Upper lobe of left lung (tissue), 6 donors: ENCODE data around the gene CRACDL. TPM values are rescaled to one million over a fixed set of nuclear protein-coding genes. Genes with fewer than 3 reads are reported as not detected.

Experiments
- ATAC-seq, 2 donors: fragments of 200-7000 bp; cut with Tn5 transposase; one replicate each; pipeline ENCODE4 v1.9.1; 2022; ENCODE audit warnings: mild to moderate bottlenecking in 2 of 2, moderate library complexity in 2 of 2; ENCODE audit not compliant: low FRiP score in 2 of 2
- DNase-seq, 2 donors: peaks; one replicate each; pipeline ENCODE4 v3.0.0-alpha.2; 2019 to 2020
- H3K27ac ChIP-seq, 4 donors: fragments of 200-600 bp; sonication (generic); one replicate each; pipeline ENCODE4 v1.5.1; 2016 to 2019
- H3K27me3 ChIP-seq, 4 donors: fragments of 200-600 bp; sonication (generic); one replicate each; pipeline ENCODE4 v1.5.1; 2017 to 2019
- H3K36me3 ChIP-seq, 4 donors: fragments of 200-600 bp; sonication (generic); one replicate each; pipeline ENCODE4 v1.5.1; 2016 to 2019
- H3K4me1 ChIP-seq, 4 donors: fragments of 200-600 bp; sonication (generic); one replicate each; pipeline ENCODE4 v1.5.1; 2018 to 2019
- H3K4me3 ChIP-seq, 4 donors: fragments of 200-600 bp; sonication (generic); one replicate each; pipeline ENCODE4 v1.5.1; 2017 to 2019; ENCODE audit warnings: mild to moderate bottlenecking in 2 of 4, moderate library complexity in 1 of 4
- H3K9me3 ChIP-seq, 4 donors: fragments of 200-600 bp; sonication (generic); one replicate each; pipeline ENCODE4 v1.5.1; 2018 to 2019
- CTCF ChIP-seq, 6 experiments: fragments of 450-650 bp in 4 of 6; fragments of 200-600 bp in 2 of 6; sonication (generic) in 2 of 6; IDR thresholded peaks; one replicate each; pipeline ENCODE4 v1.5.1; 2016 to 2019; ENCODE audit warnings: antibody characterized with exemption in 6 of 6
- EP300 ChIP-seq, 4 donors: sonication (generic); formaldehyde crosslinking; IDR thresholded peaks; one replicate each; pipeline ENCODE4 v1.5.1; 2017; ENCODE audit warnings: antibody characterized with exemption in 4 of 4, control low read depth in 2 of 4
- POLR2A ChIP-seq, 4 donors: fragments of 450-650 bp; IDR thresholded peaks; one replicate each; pipeline ENCODE4 v1.5.1; 2016 to 2017; ENCODE audit warnings: antibody characterized with exemption in 4 of 4, mild to moderate bottlenecking in 2 of 4
- POLR2AphosphoS5 ChIP-seq, 2 donors: sonication (generic); formaldehyde crosslinking; IDR thresholded peaks; one replicate each; pipeline ENCODE4 v1.5.1; 2017; ENCODE audit warnings: antibody characterized with exemption in 2 of 2
- WGBS, 2 donors: methylation state at CpG; one replicate each; pipeline ENCODE4 v1.1.5; 2017 to 2018; 5-methylcytosine and 5-hydroxymethylcytosine counted together
- total RNA-seq, 6 donors: library from RNA; depleted of rRNA in 4 of 6; stranded (reverse); fragments of >200 nt in 4 of 6; gene quantifications; one replicate each; pipeline versions ENCODE4 v1.1.0 to v1.2.1, GENCODE V29; 2016 to 2021
- donor health status: DM: no; HTN: no; CAD: no; lungs with moderate emphysema.
- donor health status: DM: no; HTN: yes; CAD: no; lungs with severe emphysema.

Gene CRACDL
- total RNA-seq, 6 donors from 2014 or later: 14.6 to 33.4 (median 20.2) TPM

- Histone ChIP-seq H3K4me1 (no peaks in the 10 kb centered on the region), H3K27me3 (no peaks in the 10 kb centered on the region), H3K27ac (no peak overlapping the region), H3K9me3 (no peaks in the 10 kb centered on the region), H3K4me3 (no peak overlapping the region), H3K36me3 (no peaks in the 10 kb centered on the region)
- TF ChIP-seq CTCF (IDR thresholded peaks at IDR 0.05) (no peak), POLR2AphosphoS5 (IDR thresholded peaks at IDR 0.05) (no peak), EP300 (IDR thresholded peaks at IDR 0.05) (no peak), POLR2A (IDR thresholded peaks at IDR 0.05) (no peak)
- no peak for ATAC-seq
- WGBS, 2 donors: 70 to 71% methylated on average over 4 of the region's 4 CpGs
- DNase-seq: no peak
Observed at GRCh38 chr2:98952966-98953365, 16.9 kb upstream of the CRACDL start.

GRCh38 chr2:98948956-98949739, 13.1 kb upstream of the CRACDL start:
- Histone ChIP-seq H3K4me1 (no peaks in the 10 kb centered on the region), H3K27me3 (no peaks in the 10 kb centered on the region), H3K36me3 (no peaks in the 10 kb centered on the region), H3K9me3 (no peaks in the 10 kb centered on the region), H3K4me3 (no peak overlapping the region), H3K27ac (no peak overlapping the region)
- no peak for ATAC-seq
- no peak for DNase-seq
- TF ChIP-seq EP300 (IDR thresholded peaks at IDR 0.05) (no peak), CTCF (IDR thresholded peaks at IDR 0.05) (no peak), POLR2A (IDR thresholded peaks at IDR 0.05) (no peak), POLR2AphosphoS5 (IDR thresholded peaks at IDR 0.05) (no peak)
- WGBS, 2 donors: 57 to 68% methylated on average over 5 of the region's 5 CpGs

- ATAC-seq (no peak), DNase-seq (no peak)
- Histone ChIP-seq H3K4me1 (no peaks in the 10 kb centered on the region), H3K9me3 (no peaks in the 10 kb centered on the region), H3K36me3 (no peaks in the 10 kb centered on the region), H3K27ac (no peak overlapping the region), H3K27me3 (no peaks in the 10 kb centered on the region), H3K4me3 (no peak overlapping the region)
- TF ChIP-seq EP300 (IDR thresholded peaks at IDR 0.05): no peak
- no peak for TF ChIP-seq POLR2AphosphoS5 (IDR thresholded peaks at IDR 0.05)
- no peak for TF ChIP-seq CTCF (IDR thresholded peaks at IDR 0.05)
- TF ChIP-seq POLR2A (IDR thresholded peaks at IDR 0.05): no peak
- WGBS, 2 donors: 57 to 69% methylated on average over 8 of the region's 8 CpGs
Observed at GRCh38 chr2:98947554-98947953, 11.5 kb upstream of the CRACDL start.

GRCh38 chr2:98946855-98947254, 10.8 kb upstream of the CRACDL start:
- TF ChIP-seq POLR2A (IDR thresholded peaks at IDR 0.05) (no peak), CTCF (IDR thresholded peaks at IDR 0.05) (no peak), POLR2AphosphoS5 (IDR thresholded peaks at IDR 0.05) (no peak), EP300 (IDR thresholded peaks at IDR 0.05) (no peak)
- no peak for DNase-seq
- no peaks in the 10 kb centered on the region for H3K4me1 ChIP-seq
- H3K4me3 ChIP-seq: no peak overlapping the region
- H3K9me3 ChIP-seq: no peaks in the 10 kb centered on the region
- ATAC-seq: no peak
- H3K27ac ChIP-seq: no peak overlapping the region
- H3K27me3 ChIP-seq: no peaks in the 10 kb centered on the region
- 85 to 89% methylated on average over 9 of the region's 9 CpGs for WGBS, 2 donors
- H3K36me3 ChIP-seq: no peaks in the 10 kb centered on the region

- H3K27me3 ChIP-seq: no peaks in the 10 kb centered on the region
- no peaks in the 10 kb centered on the region for H3K9me3 ChIP-seq
- 97 to 100% methylated on average over 2 of the region's 2 CpGs for WGBS, 2 donors
- no peak overlapping the region for H3K4me3 ChIP-seq
- DNase-seq (no peak), ATAC-seq (no peak)
- H3K27ac ChIP-seq: no peak overlapping the region
- no peaks in the 10 kb centered on the region for H3K4me1 ChIP-seq
- H3K36me3 ChIP-seq: no peaks in the 10 kb centered on the region
- no peak for TF ChIP-seq POLR2AphosphoS5 (IDR thresholded peaks at IDR 0.05)
- TF ChIP-seq POLR2A (IDR thresholded peaks at IDR 0.05): no peak
- no peak for TF ChIP-seq CTCF (IDR thresholded peaks at IDR 0.05)
Observed at GRCh38 chr2:98944775-98945174, 8.8 kb upstream of the CRACDL start.
